ENCODE measurements around the gene ITGA5.

Gene ITGA5

GRCh38 chr12:54386403-54387113 lies 32.5 kb downstream of the ITGA5 start:
- H3K27ac ChIP-seq, result peak overlapping the region in 10 of 11 experiments; percentile 71 to 96 (median 85); a peak in 18 of 22 replicates
- H4K20me1 ChIP-seq, result peaks cover 0 to 8% (median 0%) of the 10 kb centered on the region in 11 experiments; a peak in 3 of 22 replicates
- TF ChIP-seq Cebpa-rat (IDR thresholded peaks at IDR 0.05), result no peak
- peak overlapping the region in 10 of 11 experiments; percentile 18 to 91 (median 78); a peak in 14 of 22 replicates for H3K9ac ChIP-seq
- peak overlapping the region in 10 of 11 experiments; percentile 85 to 97 (median 94); a peak in 20 of 22 replicates for H3K4me2 ChIP-seq
- no peaks in the 10 kb centered on the region for H3K27me3 ChIP-seq
- no peaks in the 10 kb centered on the region for H3K9me3 ChIP-seq (replicated peaks in 1 of 11)
- H3K4me1 ChIP-seq, result peaks cover 77 to 98% (median 92%) of the 10 kb centered on the region in 10 experiments
- H3K4me3 ChIP-seq, result no peak overlapping the region
- peaks cover 0 to 10% (median 2%) of the 10 kb centered on the region in 11 experiments; a peak in 7 of 22 replicates for H3K36me3 ChIP-seq

- no peak for TF ChIP-seq Cebpa-rat (IDR thresholded peaks at IDR 0.05)
Observed at GRCh38 chr12:54385251-54385914, 33.7 kb downstream of the ITGA5 start.

GRCh38 chr12:54384591-54385041 lies 34.5 kb downstream of the ITGA5 start, which contains the start of gene ZNF385A:
Gene ZNF385A (minus strand): TSS chr12:54384733. CDS start chr12:54384514, 219 bp downstream.
- Histone ChIP-seq H3K9ac (peak within 1 kb of the TSS; percentile 59 to 91 (median 75)), H3K27me3 (no peaks in the 10 kb centered on the region), H3K4me3 (peak within 1 kb of the TSS in 8 of 10 experiments; percentile 44 to 71 (median 59); a peak in 17 of 20 replicates), H4K20me1 (peaks cover 0 to 15% (median 0%) of the 10 kb centered on the region in 11 experiments; a peak in 6 of 22 replicates), H3K36me3 (peaks cover 0 to 28% (median 16%) of the 10 kb centered on the region in 11 experiments; a peak in 11 of 22 replicates), H3K4me1 (peaks cover 65 to 99% (median 83%) of the 10 kb centered on the region in 10 experiments), H3K27ac (peak within 1 kb of the TSS; percentile 56 to 96 (median 84)), H3K4me2 (peak within 1 kb of the TSS; percentile 83 to 97 (median 92)), H3K9me3 (replicated peaks in 1 of 11) (no peaks in the 10 kb centered on the region)
- TF ChIP-seq Cebpa-rat (IDR thresholded peaks at IDR 0.05), result no peak

More at GRCh38 chr12:54385251-54385914, 33.7 kb downstream of the ITGA5 start:
- Histone ChIP-seq H3K4me1 (peaks cover 73 to 99% (median 88%) of the 10 kb centered on the region in 10 experiments), H3K36me3 (peaks cover 0 to 22% (median 11%) of the 10 kb centered on the region in 11 experiments; a peak in 11 of 22 replicates), H3K9ac (peak overlapping the region; percentile 59 to 91 (median 75)), H3K9me3 (replicated peaks in 1 of 11) (no peaks in the 10 kb centered on the region), H3K4me2 (peak overlapping the region; percentile 83 to 97 (median 92)), H4K20me1 (peaks cover 0 to 8% (median 0%) of the 10 kb centered on the region in 11 experiments; a peak in 5 of 22 replicates), H3K27me3 (no peaks in the 10 kb centered on the region), H3K27ac (peak overlapping the region; percentile 47 to 96 (median 84)), H3K4me3 (peak overlapping the region in 7 of 10 experiments; percentile 49 to 71 (median 60); a peak in 13 of 20 replicates)

DNA sequence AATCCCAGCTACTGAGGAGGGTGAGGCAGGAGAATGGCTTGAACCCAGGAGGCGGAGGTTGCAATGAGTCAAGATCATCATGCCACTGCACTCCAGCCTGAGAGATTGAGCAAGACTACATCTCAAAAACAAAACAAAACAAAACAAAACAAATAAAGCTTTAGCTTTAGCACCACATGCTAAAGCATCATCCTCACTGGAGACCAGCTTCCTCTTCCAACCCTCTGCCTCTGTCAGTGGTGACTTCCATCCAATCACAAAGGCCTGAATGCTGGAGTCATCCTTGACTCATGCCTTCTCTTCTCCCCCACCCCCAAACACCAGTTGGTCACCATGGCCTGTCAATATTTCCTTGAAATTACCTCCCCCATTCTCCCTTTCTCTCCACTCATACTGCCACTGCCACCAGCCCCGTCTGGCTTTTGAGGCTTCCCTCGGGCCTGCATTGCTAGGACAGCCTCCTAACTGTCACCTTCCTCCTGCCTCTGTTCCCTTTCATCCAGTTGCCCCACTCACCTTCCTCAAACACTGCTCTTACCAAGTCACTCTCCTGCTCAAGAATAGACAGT lies 35.9 kb downstream of the ITGA5 start:
- peaks cover 64 to 98% (median 82%) of the 10 kb centered on the region in 10 experiments for H3K4me1 ChIP-seq

DNA sequence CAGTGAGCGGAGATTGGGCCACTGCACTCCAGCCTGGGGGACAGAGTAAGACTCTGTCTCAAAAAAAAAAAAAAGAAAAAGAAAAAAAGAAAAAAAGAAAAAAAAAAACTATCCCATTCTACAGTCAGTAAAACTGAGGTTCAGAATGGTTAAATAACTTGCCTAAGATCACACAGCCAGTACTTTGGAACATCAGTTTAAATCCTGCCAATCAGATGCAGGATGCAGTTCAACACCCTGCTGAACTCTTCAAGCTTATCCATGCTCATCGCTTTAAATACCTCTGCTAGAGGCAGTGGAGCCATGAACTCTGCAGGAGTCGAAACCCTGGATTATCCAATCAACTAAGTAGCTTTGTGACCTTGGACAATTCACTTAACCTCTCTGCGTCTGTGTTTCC lies 37.9 kb downstream of the ITGA5 start:
- TF ChIP-seq Cebpa-rat (IDR thresholded peaks at IDR 0.05), result no peak
- H3K9me3 ChIP-seq (replicated peaks in 1 of 11), result no peaks in the 10 kb centered on the region
- H3K36me3 ChIP-seq, result peaks cover 0 to 51% (median 36%) of the 10 kb centered on the region in 11 experiments; a peak in 15 of 22 replicates
- peaks cover 55 to 98% (median 81%) of the 10 kb centered on the region in 10 experiments for H3K4me1 ChIP-seq
- peak overlapping the region in 2 of 11 experiments; percentile 17 to 93; a peak in 2 of 22 replicates for H3K27ac ChIP-seq
- peaks cover 0 to 15% (median 0%) of the 10 kb centered on the region in 11 experiments; a peak in 5 of 22 replicates for H3K27me3 ChIP-seq
- H3K4me2 ChIP-seq, result peak overlapping the region in 3 of 11 experiments; percentile 96 to 99 (median 97); a peak in 5 of 22 replicates
- H3K9ac ChIP-seq, result peak overlapping the region in 1 of 11 experiments; percentile 25; a peak in 1 of 22 replicates
- peaks cover 0 to 46% (median 9%) of the 10 kb centered on the region in 11 experiments; a peak in 13 of 22 replicates for H4K20me1 ChIP-seq
- no peak overlapping the region for H3K4me3 ChIP-seq

More for the DNA sequence above, 35.9 kb downstream of the ITGA5 start:
- Histone ChIP-seq H3K9ac (peak overlapping the region in 7 of 11 experiments; percentile 63 to 91 (median 81); a peak in 11 of 22 replicates), H3K4me3 (peak overlapping the region in 6 of 10 experiments; percentile 54 to 71 (median 63); a peak in 10 of 20 replicates), H4K20me1 (peaks cover 0 to 26% (median 7%) of the 10 kb centered on the region in 11 experiments; a peak in 13 of 22 replicates), H3K27ac (peak overlapping the region in 10 of 11 experiments; percentile 26 to 96 (median 84); a peak in 19 of 22 replicates), H3K27me3 (peaks cover 0 to 14% (median 0%) of the 10 kb centered on the region in 11 experiments; a peak in 5 of 22 replicates), H3K9me3 (replicated peaks in 1 of 11) (no peaks in the 10 kb centered on the region), H3K4me2 (peak overlapping the region; percentile 83 to 97 (median 92); a peak in 21 of 22 replicates), H3K36me3 (peaks cover 0 to 31% (median 20%) of the 10 kb centered on the region in 11 experiments; a peak in 12 of 22 replicates)
- TF ChIP-seq Cebpa-rat (IDR thresholded peaks at IDR 0.05), result peak in 4 of 11 experiments; percentile 53 to 77 (median 73); a peak in 6 of 22 replicates

DNA sequence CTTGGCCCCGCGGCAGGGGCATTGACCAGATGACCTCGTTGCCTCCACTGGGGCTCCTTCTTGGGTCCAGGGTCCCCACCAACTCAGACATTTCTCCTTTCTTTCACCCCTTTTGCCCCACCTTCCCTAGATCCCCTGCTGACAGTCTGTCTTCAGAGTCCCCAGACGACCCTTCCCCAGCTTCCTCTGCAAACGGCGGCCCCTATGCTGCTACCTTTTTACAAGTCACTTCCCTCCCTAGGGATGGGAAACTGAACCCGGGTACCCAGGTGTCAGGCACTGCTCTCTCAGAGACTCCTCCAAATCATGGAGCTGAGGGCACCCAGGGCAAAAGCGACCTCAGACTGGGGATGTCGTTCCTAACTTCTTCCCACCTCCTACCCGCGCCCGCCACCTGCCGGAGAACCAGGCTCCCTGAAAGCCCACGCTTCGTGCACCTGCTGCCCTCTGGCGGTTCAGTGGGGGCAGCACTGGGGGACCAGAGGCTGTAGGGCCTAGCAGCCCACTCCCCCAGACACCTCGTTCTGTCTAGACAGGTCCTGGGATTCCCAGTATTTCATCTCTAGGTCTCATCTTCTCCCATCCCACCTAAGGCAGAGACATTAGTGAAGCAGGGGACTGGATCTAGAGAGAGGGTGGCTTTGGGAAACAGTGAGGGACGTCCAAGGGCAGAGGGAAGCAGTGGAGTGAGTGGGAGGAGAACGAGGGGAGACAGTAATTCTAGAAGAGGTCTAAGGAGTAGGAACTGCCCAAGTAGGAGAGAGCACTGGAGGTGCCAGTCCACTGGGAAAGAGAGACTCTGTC lies 39.5 kb downstream of the ITGA5 start:
- peak overlapping the region; percentile 46 to 72 (median 60) for H3K4me3 ChIP-seq
- peaks cover 0 to 59% (median 8%) of the 10 kb centered on the region in 11 experiments; a peak in 13 of 22 replicates for H4K20me1 ChIP-seq
- peak overlapping the region; percentile 80 to 99 (median 97) for H3K4me2 ChIP-seq
- H3K9me3 ChIP-seq (replicated peaks in 1 of 11), result no peaks in the 10 kb centered on the region
- peak overlapping the region; percentile 7 to 66 (median 48); a peak in 17 of 22 replicates for H3K27ac ChIP-seq
- peaks cover 0 to 15% (median 0%) of the 10 kb centered on the region in 11 experiments; a peak in 5 of 22 replicates for H3K27me3 ChIP-seq
- no peak for TF ChIP-seq Cebpa-rat (IDR thresholded peaks at IDR 0.05)
- H3K36me3 ChIP-seq, result peaks cover 0 to 63% (median 41%) of the 10 kb centered on the region in 11 experiments; a peak in 15 of 22 replicates
- H3K4me1 ChIP-seq, result peaks cover 55 to 98% (median 81%) of the 10 kb centered on the region in 10 experiments
- H3K9ac ChIP-seq, result peak overlapping the region; percentile 62 to 82 (median 76); a peak in 21 of 22 replicates

DNA sequence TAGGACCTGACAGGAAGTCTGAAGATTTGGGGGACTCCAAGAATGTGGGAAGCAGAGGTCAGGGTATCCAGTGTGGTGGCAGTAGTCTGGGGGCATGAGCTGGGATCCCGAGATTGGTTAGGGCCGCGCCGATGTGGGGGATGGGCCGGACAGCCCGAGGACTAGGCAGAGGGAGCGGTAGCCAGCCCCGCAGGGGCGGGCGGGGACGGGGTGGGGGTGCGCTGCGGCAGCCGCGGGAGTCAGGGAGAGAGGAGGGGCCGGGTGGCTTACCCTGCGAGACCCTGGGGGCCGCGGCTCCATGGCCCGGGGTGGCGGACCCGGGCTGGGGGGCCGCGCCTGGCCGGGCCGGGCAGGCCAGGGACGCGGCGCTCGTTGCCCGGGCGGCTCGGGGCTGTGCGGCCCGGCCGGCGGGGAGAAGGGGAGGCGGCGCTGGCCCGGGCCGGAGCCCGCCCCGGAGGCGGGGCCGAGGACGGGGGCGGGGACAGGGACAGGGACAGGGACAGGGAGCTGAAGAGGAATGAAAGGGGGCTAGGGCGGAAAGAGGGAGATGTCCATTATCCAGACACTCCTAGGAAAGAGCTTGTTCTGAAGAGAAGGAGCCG lies 40.2 kb downstream of the ITGA5 start:
- peaks cover 55 to 98% (median 81%) of the 10 kb centered on the region in 10 experiments for H3K4me1 ChIP-seq
- H3K9me3 ChIP-seq (replicated peaks in 1 of 11), result no peaks in the 10 kb centered on the region
- H3K27me3 ChIP-seq, result peaks cover 0 to 15% (median 0%) of the 10 kb centered on the region in 11 experiments; a peak in 5 of 22 replicates
- no peak for TF ChIP-seq Cebpa-rat (IDR thresholded peaks at IDR 0.05)
- peak overlapping the region; percentile 7 to 66 (median 48); a peak in 18 of 22 replicates for H3K27ac ChIP-seq
- peaks cover 0 to 65% (median 12%) of the 10 kb centered on the region in 11 experiments; a peak in 13 of 22 replicates for H4K20me1 ChIP-seq
- H3K9ac ChIP-seq, result peak overlapping the region; percentile 62 to 82 (median 76); a peak in 21 of 22 replicates
- peak overlapping the region; percentile 46 to 72 (median 60) for H3K4me3 ChIP-seq
- H3K4me2 ChIP-seq, result peak overlapping the region; percentile 80 to 99 (median 97)
- peaks cover 0 to 70% (median 41%) of the 10 kb centered on the region in 11 experiments; a peak in 16 of 22 replicates for H3K36me3 ChIP-seq
